Measurements from ENCODE around the gene IER2. TPM values are rescaled to one million over a fixed set of nuclear protein-coding genes. Genes with fewer than 3 reads are reported as not detected.
A peak's percentile ranks its signal among the peaks of the same experiment; 100 is the strongest.

Gene IER2
- total and polyA plus RNA-seq, 9 of the 15 experiments (the other 6 are each of a cell fraction or from before 2014, with no cell fraction given), result 4.5 to 205 (median 23.7) TPM

DNA sequence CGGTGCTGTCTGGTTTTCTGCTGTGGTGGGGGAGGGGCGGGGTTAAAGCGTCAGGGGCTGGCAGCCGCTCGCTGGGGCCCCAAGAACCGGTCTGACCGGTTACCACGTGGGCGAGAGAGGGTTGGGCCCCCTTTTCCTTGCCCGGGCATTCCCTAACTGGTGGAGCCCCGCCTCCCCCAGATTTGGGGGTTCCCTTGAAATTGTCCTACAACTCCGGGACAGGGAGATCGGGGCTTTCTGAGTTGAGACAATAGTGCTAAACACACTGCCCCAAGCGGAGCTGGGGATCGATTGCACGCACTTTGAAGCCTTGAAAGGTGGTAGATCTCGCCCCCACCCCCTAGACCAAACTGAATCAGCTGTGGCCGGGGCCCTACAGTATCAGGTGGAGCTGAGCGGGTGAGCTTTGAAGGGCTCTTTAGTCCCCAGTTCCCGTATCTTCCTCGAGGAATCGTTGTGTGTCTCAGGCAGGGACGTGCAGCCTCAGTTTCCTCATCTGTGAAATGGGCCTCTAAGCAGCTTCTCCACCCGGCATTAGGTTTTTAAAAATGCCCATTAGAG, 4.8 kb downstream of the IER2 start (continued):
- TF ChIP-seq KLF13 (tag; IDR thresholded peaks at IDR 0.05; ENCODE audit: borderline replicate concordance, low read depth) (no peak; the same call in 1 of the 2 replicates), TRIM28 (IDR thresholded peaks at IDR 0.05) (no peak), TARDBP (IDR thresholded peaks at IDR 0.05) (no peak), ATF7 (IDR thresholded peaks at IDR 0.05) (0 out of 2 replicates have a peak, but pooled peaks have one; percentile 42), ZNF586 (CRISPR knock-in tag; conservative IDR thresholded peaks at IDR 0.05) (no peak), CHD1 (IDR thresholded peaks at IDR 0.05; ENCODE audit: low read length) (no peak), TFAM (CRISPR knock-in tag; conservative IDR thresholded peaks at IDR 0.05) (no peak), GABPB1 (CRISPR knock-in tag; IDR thresholded peaks at IDR 0.05) (no peak; the same call in 1 of the 2 replicates), RBM14 (IDR thresholded peaks at IDR 0.05; ENCODE audit: borderline replicate concordance, insufficient read depth, low read depth, low read length) (no peak), EGR1 (conservative IDR thresholded peaks at IDR 0.05) (no peak), MECOM (CRISPR knock-in tag; IDR thresholded peaks at IDR 0.05) (no peak), HCFC1 (IDR thresholded peaks at IDR 0.05; ENCODE audit: low read depth, low read length) (no peak), ZNF134 (CRISPR knock-in tag; conservative IDR thresholded peaks at IDR 0.05) (no peak), HNRNPH1 (optimal IDR thresholded peaks at IDR 0.05; ENCODE audit: low read depth, low read length) (no peak), CC2D1A (IDR thresholded peaks at IDR 0.05) (peak; percentile 57; the same call in 1 of the 2 replicates), GTF2F1 (IDR thresholded peaks at IDR 0.05; ENCODE audit: low read depth, low read length) (no peak), HSF4 (CRISPR knock-in tag; IDR thresholded peaks at IDR 0.05; ENCODE audit: borderline replicate concordance) (no peak), SREBF2 (CRISPR knock-in tag; IDR thresholded peaks at IDR 0.05) (no peak), ZNF668 (CRISPR knock-in tag; IDR thresholded peaks at IDR 0.05) (no peak), ETS2 (tag; IDR thresholded peaks at IDR 0.05; ENCODE audit: borderline replicate concordance, poor library complexity, severe bottlenecking) (no peak), ZZZ3 (IDR thresholded peaks at IDR 0.05) (no peak), IRF2 (CRISPR knock-in tag; IDR thresholded peaks at IDR 0.05) (no peak), CBFB (CRISPR knock-in tag; IDR thresholded peaks at IDR 0.05) (no peak)
- TF ChIP-seq, protein P1, sequence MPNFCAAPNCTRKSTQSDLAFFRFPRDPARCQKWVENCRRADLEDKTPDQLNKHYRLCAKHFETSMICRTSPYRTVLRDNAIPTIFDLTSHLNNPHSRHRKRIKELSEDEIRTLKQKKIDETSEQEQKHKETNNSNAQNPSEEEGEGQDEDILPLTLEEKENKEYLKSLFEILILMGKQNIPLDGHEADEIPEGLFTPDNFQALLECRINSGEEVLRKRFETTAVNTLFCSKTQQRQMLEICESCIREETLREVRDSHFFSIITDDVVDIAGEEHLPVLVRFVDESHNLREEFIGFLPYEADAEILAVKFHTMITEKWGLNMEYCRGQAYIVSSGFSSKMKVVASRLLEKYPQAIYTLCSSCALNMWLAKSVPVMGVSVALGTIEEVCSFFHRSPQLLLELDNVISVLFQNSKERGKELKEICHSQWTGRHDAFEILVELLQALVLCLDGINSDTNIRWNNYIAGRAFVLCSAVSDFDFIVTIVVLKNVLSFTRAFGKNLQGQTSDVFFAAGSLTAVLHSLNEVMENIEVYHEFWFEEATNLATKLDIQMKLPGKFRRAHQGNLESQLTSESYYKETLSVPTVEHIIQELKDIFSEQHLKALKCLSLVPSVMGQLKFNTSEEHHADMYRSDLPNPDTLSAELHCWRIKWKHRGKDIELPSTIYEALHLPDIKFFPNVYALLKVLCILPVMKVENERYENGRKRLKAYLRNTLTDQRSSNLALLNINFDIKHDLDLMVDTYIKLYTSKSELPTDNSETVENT (CRISPR knock-in tag; IDR thresholded peaks at IDR 0.05), result no peak
- TF ChIP-seq, protein P2, sequence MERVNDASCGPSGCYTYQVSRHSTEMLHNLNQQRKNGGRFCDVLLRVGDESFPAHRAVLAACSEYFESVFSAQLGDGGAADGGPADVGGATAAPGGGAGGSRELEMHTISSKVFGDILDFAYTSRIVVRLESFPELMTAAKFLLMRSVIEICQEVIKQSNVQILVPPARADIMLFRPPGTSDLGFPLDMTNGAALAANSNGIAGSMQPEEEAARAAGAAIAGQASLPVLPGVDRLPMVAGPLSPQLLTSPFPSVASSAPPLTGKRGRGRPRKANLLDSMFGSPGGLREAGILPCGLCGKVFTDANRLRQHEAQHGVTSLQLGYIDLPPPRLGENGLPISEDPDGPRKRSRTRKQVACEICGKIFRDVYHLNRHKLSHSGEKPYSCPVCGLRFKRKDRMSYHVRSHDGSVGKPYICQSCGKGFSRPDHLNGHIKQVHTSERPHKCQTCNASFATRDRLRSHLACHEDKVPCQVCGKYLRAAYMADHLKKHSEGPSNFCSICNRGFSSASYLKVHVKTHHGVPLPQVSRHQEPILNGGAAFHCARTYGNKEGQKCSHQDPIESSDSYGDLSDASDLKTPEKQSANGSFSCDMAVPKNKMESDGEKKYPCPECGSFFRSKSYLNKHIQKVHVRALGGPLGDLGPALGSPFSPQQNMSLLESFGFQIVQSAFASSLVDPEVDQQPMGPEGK (CRISPR knock-in tag; IDR thresholded peaks at IDR 0.05; ENCODE audit: borderline replicate concordance), result no peak
- TF ChIP-seq, protein P3, sequence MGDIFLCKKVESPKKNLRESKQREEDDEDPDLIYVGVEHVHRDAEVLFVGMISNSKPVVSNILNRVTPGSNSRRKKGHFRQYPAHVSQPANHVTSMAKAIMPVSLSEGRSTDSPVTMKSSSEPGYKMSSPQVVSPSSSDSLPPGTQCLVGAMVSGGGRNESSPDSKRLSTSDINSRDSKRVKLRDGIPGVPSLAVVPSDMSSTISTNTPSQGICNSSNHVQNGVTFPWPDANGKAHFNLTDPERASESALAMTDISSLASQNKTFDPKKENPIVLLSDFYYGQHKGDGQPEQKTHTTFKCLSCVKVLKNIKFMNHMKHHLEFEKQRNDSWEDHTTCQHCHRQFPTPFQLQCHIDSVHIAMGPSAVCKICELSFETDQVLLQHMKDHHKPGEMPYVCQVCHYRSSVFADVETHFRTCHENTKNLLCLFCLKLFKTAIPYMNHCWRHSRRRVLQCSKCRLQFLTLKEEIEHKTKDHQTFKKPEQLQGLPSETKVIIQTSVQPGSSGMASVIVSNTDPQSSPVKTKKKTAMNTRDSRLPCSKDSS (IDR thresholded peaks at IDR 0.05; ENCODE audit: low read depth, partially characterized antibody), result no peak
